Naive B cell (primary cell): ENCODE results near the gene EEPD1. TPM values are rescaled to one million over a fixed set of nuclear protein-coding genes. Genes with fewer than 3 reads are reported as not detected.
"Not testable (repeated sequence)": the region's sequence is repeated elsewhere in the genome, so short reads cannot be mapped to it uniquely, and the experiment has no call there.

ENCODE experiments used
- ATAC-seq, 2 donors: fragments of 150-1000 bp; cut with Tn5 transposase; 2 replicates each; pipeline ENCODE4 v1.10.0; 2021; ENCODE audit warnings: low read depth in 2 of 2, mild to moderate bottlenecking in 2 of 2, moderate library complexity in 2 of 2
- DNase-seq: peaks from one replicate; pipeline ENCODE4 v3.0.0; 2022
- H3K27ac Mint-ChIP-seq, 6 donors: one replicate each; pipeline ENCODE4 v1.8.0; 2020 to 2022; ENCODE audit warnings: mild to moderate bottlenecking in 6 of 6, mixed read lengths in 6 of 6, moderate library complexity in 5 of 6, inconsistent platforms in 2 of 6
- H3K27me3 Mint-ChIP-seq, 3 donors: one replicate each; pipeline ENCODE4 v1.8.0; 2021 to 2022; ENCODE audit warnings: mixed read lengths in 3 of 3, mild to moderate bottlenecking in 1 of 3
- H3K36me3 Mint-ChIP-seq, 2 donors: one replicate each; pipeline ENCODE4 v1.8.0; 2020 to 2022; ENCODE audit warnings: mixed read lengths in 2 of 2, inconsistent platforms in 1 of 2, mild to moderate bottlenecking in 1 of 2
- H3K4me1 Mint-ChIP-seq, 3 donors: one replicate each; pipeline ENCODE4 v1.8.0; 2020 to 2022; ENCODE audit warnings: mixed read lengths in 3 of 3, inconsistent platforms in 1 of 3, mild to moderate bottlenecking in 1 of 3, moderate library complexity in 1 of 3
- H3K4me3 Mint-ChIP-seq, 8 donors: one replicate each; pipeline ENCODE4 v1.8.0; 2020 to 2022; ENCODE audit warnings: mild to moderate bottlenecking in 8 of 8, mixed read lengths in 8 of 8, moderate library complexity in 8 of 8, inconsistent platforms in 2 of 8
- H3K9me3 Mint-ChIP-seq, 7 donors: one replicate each; pipeline ENCODE4 v1.8.0; 2020 to 2022; ENCODE audit warnings: mixed read lengths in 7 of 7, mild to moderate bottlenecking in 5 of 7, inconsistent platforms in 2 of 7, moderate library complexity in 1 of 7
- polyA plus RNA-seq, 6 donors: library from polyadenylated mRNA; unstranded; fragments of 300-500 nt; fragmentation: Illumina TruSeq; gene quantifications; one replicate each; pipeline ENCODE4 v1.2.3, GENCODE V29; 2021; ENCODE audit warnings: low read depth in 6 of 6

Gene EEPD1
- polyA plus RNA-seq, 6 donors from 2014 or later = 0.18 to 0.25 (median 0.20) TPM; not detected in 3

- Mint-ChIP-seq H3K9me3 (no peaks in the 10 kb centered on the region), H3K4me1 (no peaks in the 10 kb centered on the region), H3K27ac (no peak overlapping the region), H3K36me3 (no peaks in the 10 kb centered on the region), H3K4me3 (no peak overlapping the region), H3K27me3 (peaks cover 0 to 12% (median 0%) of the 10 kb centered on the region in 3 donors)
- no peak for DNase-seq
- ATAC-seq = no peak
Observed at GRCh38 chr7:36228039-36228438, 75.0 kb downstream of the EEPD1 start.

- Mint-ChIP-seq H3K36me3 (no peaks in the 10 kb centered on the region), H3K4me3 (no peak overlapping the region), H3K9me3 (peaks cover 0 to 4% (median 0%) of the 10 kb centered on the region in 7 donors), H3K4me1 (no peaks in the 10 kb centered on the region), H3K27ac (no peak overlapping the region), H3K27me3 (no peaks in the 10 kb centered on the region)
- DNase-seq (no peak), ATAC-seq (no peak)
Observed at GRCh38 chr7:36231406-36231805, 78.4 kb downstream of the EEPD1 start.

DNA sequence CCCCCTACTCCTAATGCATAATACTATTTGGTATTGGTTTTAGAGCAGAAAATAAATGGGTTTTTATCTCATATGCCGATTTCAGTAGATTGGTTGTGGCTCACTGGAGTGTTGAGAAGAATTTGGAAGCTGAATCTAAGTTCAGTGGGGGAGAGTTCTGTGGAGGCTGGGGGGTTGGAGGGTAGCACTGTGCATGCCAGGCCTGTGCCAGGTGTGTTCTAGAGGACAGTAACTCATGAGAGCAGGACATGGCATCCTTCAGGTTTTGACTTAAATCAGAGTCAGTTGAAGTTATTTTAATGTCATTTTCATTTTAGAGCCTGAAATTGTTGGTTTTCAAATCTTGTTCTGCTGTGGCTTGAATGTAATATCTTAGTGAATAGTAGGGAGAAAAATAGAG lies 79.5 kb downstream of the EEPD1 start:
- Mint-ChIP-seq H3K36me3 (no peaks in the 10 kb centered on the region), H3K4me3 (no peak overlapping the region), H3K27ac (no peak overlapping the region), H3K27me3 (no peaks in the 10 kb centered on the region), H3K4me1 (no peaks in the 10 kb centered on the region), H3K9me3 (peaks cover 0 to 6% (median 0%) of the 10 kb centered on the region in 7 donors)
- DNase-seq = no peak
- no peak for ATAC-seq

DNA sequence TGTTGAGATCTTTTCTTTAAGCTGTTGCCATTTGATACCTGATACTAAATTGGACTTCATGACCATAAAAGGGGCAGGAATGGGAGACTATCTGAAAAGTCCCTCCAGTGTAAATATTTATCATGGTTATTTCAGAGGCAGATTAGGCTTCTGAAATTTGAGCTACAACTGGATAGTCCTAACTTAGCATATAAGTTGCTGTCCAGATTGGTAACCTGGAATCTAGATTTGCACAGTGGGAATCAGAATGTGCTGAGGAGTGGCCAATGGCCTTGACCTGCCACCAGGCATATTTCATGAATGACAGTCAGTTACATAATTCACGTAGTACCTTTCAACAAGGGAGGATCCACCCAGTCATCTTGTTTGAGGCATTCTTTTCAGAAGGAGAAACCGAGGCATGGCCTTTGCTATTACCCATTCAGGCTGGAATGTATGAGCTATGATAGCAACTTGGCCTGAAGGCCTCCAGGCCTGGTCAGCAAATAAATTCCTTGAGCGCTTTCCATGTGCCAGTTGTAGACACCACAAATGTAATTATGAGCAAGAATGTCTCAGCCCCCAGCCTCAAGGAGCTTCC lies 80.0 kb downstream of the EEPD1 start:
- Mint-ChIP-seq H3K36me3 (no peaks in the 10 kb centered on the region), H3K4me3 (no peak overlapping the region), H3K27ac (no peak overlapping the region), H3K4me1 (no peaks in the 10 kb centered on the region), H3K9me3 (peaks cover 0 to 6% (median 0%) of the 10 kb centered on the region in 7 donors), H3K27me3 (no peaks in the 10 kb centered on the region)
- DNase-seq = no peak
- ATAC-seq = no peak

GRCh38 chr7:36236073-36236472 lies 83.0 kb downstream of the EEPD1 start:
- DNase-seq (no peak), ATAC-seq (no peak)
- no peaks in the 10 kb centered on the region for H3K36me3 Mint-ChIP-seq
- no peak overlapping the region for H3K27ac Mint-ChIP-seq
- H3K4me1 Mint-ChIP-seq = no peaks in the 10 kb centered on the region
- peaks cover 0 to 6% (median 0%) of the 10 kb centered on the region in 7 donors for H3K9me3 Mint-ChIP-seq
- H3K27me3 Mint-ChIP-seq = no peaks in the 10 kb centered on the region
- no peak overlapping the region for H3K4me3 Mint-ChIP-seq

GRCh38 chr7:36238138-36238537 lies 85.1 kb downstream of the EEPD1 start:
- Mint-ChIP-seq H3K36me3 (no peaks in the 10 kb centered on the region), H3K9me3 (peaks cover 0 to 6% (median 0%) of the 10 kb centered on the region in 7 donors), H3K4me3 (no peak overlapping the region), H3K4me1 (no peaks in the 10 kb centered on the region), H3K27me3 (no peaks in the 10 kb centered on the region), H3K27ac (no peak overlapping the region)
- no peak for ATAC-seq
- DNase-seq = no peak

- H3K4me3 Mint-ChIP-seq, H3K27me3 Mint-ChIP-seq, ATAC-seq, H3K4me1 Mint-ChIP-seq, H3K36me3 Mint-ChIP-seq, H3K9me3 Mint-ChIP-seq, H3K27ac Mint-ChIP-seq, DNase-seq: not testable (repeated sequence)
Observed at GRCh38 chr7:36243356-36243755, 90.3 kb downstream of the EEPD1 start.

DNA sequence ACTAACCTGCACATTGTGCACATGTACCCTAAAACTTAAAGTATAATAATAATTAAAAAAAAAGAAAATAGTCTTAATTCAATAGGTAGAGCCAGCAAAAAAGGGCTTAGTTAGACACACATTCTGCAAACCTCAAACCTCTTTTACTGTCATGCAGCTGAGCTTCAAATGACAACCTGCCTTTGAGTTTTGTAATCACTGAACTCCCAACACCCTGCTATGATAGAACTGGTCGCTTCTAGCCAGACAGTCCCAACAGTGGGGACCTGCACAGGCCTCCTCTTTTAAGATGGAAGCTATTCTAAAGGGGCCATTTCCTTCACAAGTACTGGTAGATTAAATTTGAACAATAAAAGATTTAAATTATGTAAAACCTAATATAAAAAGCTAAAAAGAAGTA lies 90.9 kb downstream of the EEPD1 start:
- H3K27ac Mint-ChIP-seq, H3K4me1 Mint-ChIP-seq, H3K27me3 Mint-ChIP-seq, ATAC-seq, H3K9me3 Mint-ChIP-seq, H3K4me3 Mint-ChIP-seq, DNase-seq, H3K36me3 Mint-ChIP-seq: not testable (repeated sequence)

GRCh38 chr7:36244429-36244828 lies 91.4 kb downstream of the EEPD1 start:
- no peak overlapping the region for H3K4me3 Mint-ChIP-seq
- no peaks in the 10 kb centered on the region for H3K9me3 Mint-ChIP-seq
- H3K4me1 Mint-ChIP-seq = no peaks in the 10 kb centered on the region
- peak overlapping the region in 2 of 6 donors; percentile 17 to 66 for H3K27ac Mint-ChIP-seq
- no peaks in the 10 kb centered on the region for H3K36me3 Mint-ChIP-seq
- no peak for DNase-seq
- no peaks in the 10 kb centered on the region for H3K27me3 Mint-ChIP-seq
- no peak for ATAC-seq

GRCh38 chr7:36245684-36246299 lies 92.7 kb downstream of the EEPD1 start:
- Mint-ChIP-seq H3K9me3 (peaks cover 0 to 2% (median 0%) of the 10 kb centered on the region in 7 donors), H3K4me3 (no peak overlapping the region), H3K27ac (no peak overlapping the region), H3K4me1 (no peaks in the 10 kb centered on the region), H3K36me3 (no peaks in the 10 kb centered on the region), H3K27me3 (no peaks in the 10 kb centered on the region)
- ATAC-seq (no peak), DNase-seq (no peak)

GRCh38 chr7:36249091-36249490 lies 96.0 kb downstream of the EEPD1 start:
- H3K9me3 Mint-ChIP-seq = peaks cover 5 to 15% (median 10%) of the 10 kb centered on the region in 7 donors
- ATAC-seq (no peak), DNase-seq (no peak)
- no peaks in the 10 kb centered on the region for H3K27me3 Mint-ChIP-seq
- H3K4me3 Mint-ChIP-seq = no peak overlapping the region
- H3K27ac Mint-ChIP-seq = no peak overlapping the region
- H3K4me1 Mint-ChIP-seq = no peaks in the 10 kb centered on the region
- H3K36me3 Mint-ChIP-seq = peaks cover 0 to 8% of the 10 kb centered on the region in 2 donors

DNA sequence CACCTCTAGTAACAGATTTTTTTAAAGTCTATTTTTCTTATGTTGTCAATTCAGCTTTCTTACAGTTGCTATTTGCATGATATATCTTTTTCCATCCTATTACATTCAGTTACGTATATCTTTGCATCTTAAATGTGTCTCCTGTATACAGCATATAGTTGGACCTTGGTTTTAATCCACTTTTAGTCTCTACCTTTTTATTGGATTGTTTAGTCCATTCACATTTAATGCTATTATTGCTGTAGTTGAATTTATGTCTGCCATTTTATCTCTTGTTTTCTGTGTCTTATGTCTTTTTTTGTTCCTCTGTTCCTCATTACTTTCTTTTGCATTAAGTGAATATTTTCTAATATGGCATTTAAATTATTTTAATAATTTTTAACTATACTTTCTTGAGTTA lies 100.6 kb downstream of the EEPD1 start:
- H3K27me3 Mint-ChIP-seq = no peaks in the 10 kb centered on the region
- H3K4me1 Mint-ChIP-seq = no peaks in the 10 kb centered on the region
- peaks cover 0 to 25% of the 10 kb centered on the region in 2 donors for H3K36me3 Mint-ChIP-seq
- ATAC-seq (no peak), DNase-seq (no peak)
- H3K9me3 Mint-ChIP-seq = peaks cover 13 to 48% (median 29%) of the 10 kb centered on the region in 7 donors
- H3K4me3 Mint-ChIP-seq = no peak overlapping the region
- no peak overlapping the region for H3K27ac Mint-ChIP-seq

DNA sequence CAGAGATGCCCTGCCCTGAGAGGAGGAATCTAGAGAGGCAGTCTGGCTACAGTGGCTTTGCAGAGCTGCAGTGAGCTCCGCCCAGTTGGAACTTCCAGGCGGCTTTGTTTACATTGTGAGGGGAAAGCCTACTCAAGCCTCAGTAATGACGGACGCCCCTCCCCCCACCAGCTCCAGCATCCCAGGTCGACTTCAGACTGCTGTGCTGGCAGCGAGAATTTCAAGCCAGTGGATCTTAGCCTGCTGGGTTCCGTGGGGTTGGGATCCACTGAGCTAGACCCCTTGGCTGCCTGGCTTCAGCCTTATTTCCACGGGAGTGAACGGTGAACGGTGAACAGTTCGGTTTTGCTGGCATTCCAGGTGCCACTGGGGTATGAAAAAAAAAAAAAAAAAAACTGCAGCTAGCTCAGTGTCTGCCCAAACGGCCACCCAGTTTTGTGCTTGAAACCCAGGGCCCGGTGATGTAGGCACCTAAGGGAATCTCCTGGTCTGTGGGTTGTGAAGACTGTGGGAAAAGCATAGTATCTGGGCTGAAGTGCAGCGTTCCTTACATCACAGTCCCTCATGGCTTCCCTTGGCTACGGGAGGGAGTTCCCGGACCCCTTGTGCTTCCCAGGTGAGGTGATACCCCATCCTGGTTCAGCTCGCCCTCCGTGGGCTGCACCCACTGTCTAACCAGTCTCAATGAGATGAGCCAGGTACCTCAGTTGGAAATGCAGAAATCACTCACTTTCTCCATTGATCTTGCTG lies 105.6 kb downstream of the EEPD1 start:
- peaks cover 0 to 14% (median 13%) of the 10 kb centered on the region in 3 donors for H3K4me1 Mint-ChIP-seq
- DNase-seq, H3K27ac Mint-ChIP-seq, H3K4me3 Mint-ChIP-seq, H3K27me3 Mint-ChIP-seq, ATAC-seq: not testable (repeated sequence)
- peaks cover 0 to 21% of the 10 kb centered on the region in 2 donors for H3K36me3 Mint-ChIP-seq
- H3K9me3 Mint-ChIP-seq = peaks cover 12 to 37% (median 21%) of the 10 kb centered on the region in 7 donors

DNA sequence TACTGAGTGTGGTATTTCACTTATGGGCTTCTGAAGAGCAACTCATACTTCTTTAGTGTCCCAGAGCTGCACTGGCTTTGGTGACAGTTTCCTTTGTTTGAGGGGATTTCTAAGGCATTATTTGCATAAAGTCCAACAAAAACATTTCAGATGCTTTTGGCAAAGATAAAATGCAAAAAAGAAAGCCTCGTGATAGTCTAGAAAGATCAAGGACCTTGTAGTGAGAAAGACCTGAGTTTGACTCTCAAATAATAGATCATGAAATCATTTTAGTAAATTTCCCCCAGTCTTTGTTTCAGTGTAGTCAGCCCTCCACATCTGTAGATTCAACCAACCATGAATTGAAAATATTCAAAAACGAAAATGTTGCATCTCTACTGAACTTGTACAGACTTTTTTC lies 107.4 kb downstream of the EEPD1 start:
- peaks cover 3 to 21% (median 20%) of the 10 kb centered on the region in 3 donors for H3K4me1 Mint-ChIP-seq
- H3K9me3 Mint-ChIP-seq = peaks cover 3 to 19% (median 12%) of the 10 kb centered on the region in 7 donors

More for the DNA sequence above, 107.4 kb downstream of the EEPD1 start:
- DNase-seq (no peak), ATAC-seq (no peak)
- H3K27me3 Mint-ChIP-seq = peaks cover 0 to 4% (median 4%) of the 10 kb centered on the region in 3 donors
- H3K27ac Mint-ChIP-seq = no peak overlapping the region
- H3K4me3 Mint-ChIP-seq = no peak overlapping the region
- H3K36me3 Mint-ChIP-seq = peaks cover 0 to 13% of the 10 kb centered on the region in 2 donors
